GM11168 (cell line): ENCODE results near the gene ARHGAP15.

ENCODE experiments used
- in situ Hi-C: fragments of 300-500 bp; cut with MboI; formaldehyde crosslinking; loops from one replicate; pipeline ENCODE4 v1.12.0; 2022; ENCODE audit warnings: low sequenced_read_pairs; ENCODE audit not compliant: unreplicated experiment

Gene ARHGAP15

GRCh38 chr2:143379955-143380354 lies 250.7 kb downstream of the ARHGAP15 start:
- in situ Hi-C loops, result no loop called here

DNA sequence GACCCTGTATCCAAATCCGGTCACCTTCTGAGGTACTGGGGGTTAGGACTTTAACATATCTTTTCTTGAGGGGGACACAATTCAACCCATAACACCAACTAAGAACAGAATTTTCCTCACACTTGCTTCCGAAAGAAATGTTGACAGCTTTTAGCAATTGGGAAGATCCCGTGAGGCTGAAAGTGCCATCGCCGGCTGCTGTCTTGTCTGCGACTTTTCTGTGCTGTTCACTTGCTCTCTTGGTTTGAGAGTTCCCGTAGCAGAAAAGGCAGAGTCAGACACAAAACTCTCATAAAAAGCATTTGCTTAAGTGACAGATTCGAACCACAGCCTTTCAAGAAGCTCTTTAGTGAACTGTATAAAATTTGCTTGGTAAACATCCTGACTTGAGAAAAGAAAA lies 253.4 kb downstream of the ARHGAP15 start:
- in situ Hi-C loops, result no loop called here

DNA sequence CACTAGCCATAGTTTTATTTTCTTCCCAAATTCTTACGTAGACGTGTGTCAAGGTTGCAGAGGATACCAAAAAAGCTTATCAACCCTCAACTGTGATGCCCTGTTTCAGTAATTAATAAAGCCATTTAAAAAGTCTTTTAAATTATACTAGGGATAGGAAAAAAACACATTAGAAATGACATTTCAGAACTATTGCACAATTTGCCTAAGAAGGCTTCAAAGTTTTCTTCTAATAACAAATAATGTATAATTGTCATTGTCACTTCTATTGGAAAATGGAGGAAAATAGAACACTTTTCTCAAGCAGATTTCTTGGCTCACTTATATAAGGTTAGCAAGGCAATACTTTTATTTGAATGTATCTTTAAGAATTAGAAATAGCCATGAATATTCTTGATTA lies 253.8 kb downstream of the ARHGAP15 start:
- in situ Hi-C loops, result no loop called here

- in situ Hi-C loops, result no loop called here
Measured at GRCh38 chr2:143384111-143384510, 254.9 kb downstream of the ARHGAP15 start.

DNA sequence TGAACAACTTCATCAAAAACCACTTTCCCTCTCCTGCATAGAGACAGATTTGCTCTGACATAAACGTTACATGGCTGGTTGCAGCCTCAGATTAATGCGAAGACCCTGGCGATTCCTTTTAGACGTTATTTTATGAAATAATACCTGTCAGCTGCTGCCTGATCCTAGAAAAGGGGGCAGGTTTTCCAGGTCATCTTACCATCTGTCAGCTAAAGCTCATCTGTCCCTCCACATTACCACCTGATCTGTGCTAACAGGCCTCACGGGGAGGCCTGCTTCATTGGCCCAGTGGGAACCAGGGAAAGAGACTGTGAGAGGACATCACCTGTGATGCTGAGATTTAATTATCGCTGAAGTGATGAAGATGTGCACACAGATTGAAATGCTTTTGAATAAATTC lies 261.0 kb downstream of the ARHGAP15 start:
- in situ Hi-C loops, result no loop called here

GRCh38 chr2:143392358-143392757 lies 263.1 kb downstream of the ARHGAP15 start:
- in situ Hi-C loops, result no loop called here

GRCh38 chr2:143394062-143394461 lies 264.8 kb downstream of the ARHGAP15 start:
- in situ Hi-C loops, result no loop called here

- in situ Hi-C loops, result no loop called here
Measured at GRCh38 chr2:143397884-143398614, 268.8 kb downstream of the ARHGAP15 start.

- in situ Hi-C loops, result no loop called here
Measured at GRCh38 chr2:143398781-143399180, 269.6 kb downstream of the ARHGAP15 start.

DNA sequence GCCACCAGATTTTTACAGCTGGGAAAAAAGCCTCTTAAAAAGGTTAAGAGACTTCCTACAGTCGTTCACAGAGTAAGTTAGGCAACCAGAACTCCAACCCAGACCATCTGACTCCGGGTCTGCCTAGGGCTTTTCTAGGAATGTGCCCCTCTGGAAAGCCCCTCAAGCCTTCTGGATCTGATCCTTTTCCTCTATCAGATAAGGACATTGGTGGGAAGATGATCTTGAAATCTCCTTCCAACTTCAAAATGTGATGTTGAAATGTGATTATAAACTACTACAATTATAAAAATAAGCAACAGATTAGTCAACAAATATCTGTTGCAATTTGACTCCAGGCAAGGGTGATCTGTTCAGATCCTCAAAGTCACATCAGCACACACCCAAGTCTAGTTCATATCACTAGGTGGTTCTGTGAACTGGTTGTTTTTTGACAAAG lies 270.4 kb downstream of the ARHGAP15 start:
- in situ Hi-C loops, result no loop called here

GRCh38 chr2:143401861-143402260 lies 272.6 kb downstream of the ARHGAP15 start:
- in situ Hi-C loops, result no loop called here

DNA sequence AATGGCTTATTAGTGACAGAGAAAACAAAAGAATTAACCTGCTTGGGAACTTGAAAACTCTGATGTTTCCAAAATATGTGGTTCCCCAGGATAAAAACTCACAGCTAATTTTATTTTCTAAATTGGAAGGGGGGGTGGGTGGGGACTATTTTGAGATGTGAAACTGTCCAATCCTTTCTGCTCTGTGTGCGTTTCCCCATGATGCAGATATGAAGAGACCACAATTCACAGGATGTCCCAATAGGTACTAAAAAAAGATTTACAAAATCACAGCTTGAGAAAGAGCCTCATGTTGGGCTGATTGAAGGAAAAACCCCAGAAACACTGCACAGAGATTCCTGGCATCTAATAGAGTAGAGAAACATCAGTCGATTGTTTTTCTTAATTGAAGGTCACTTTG lies 273.2 kb downstream of the ARHGAP15 start:
- in situ Hi-C loops, result no loop called here

GRCh38 chr2:143410082-143410897 lies 281.1 kb downstream of the ARHGAP15 start:
- in situ Hi-C loops, result no loop called here

DNA sequence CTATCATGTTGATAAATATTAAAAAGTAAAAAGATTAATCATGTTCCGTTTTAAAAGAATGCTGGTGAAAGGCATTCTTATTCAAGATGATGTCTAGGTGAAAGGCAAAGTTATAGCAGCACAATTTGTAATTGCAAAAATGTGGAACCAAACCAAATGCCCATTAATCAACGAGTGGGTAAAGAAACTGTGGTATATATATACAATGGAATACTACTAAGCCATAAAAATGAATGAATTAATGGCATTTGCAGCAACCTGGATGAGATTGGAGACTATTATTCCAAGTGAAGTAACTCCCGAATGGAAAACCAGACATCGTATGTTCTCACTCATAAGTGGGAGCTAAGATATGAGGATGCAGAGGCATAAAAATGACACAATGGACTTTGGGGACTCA lies 286.4 kb downstream of the ARHGAP15 start:
- in situ Hi-C loops, result no loop called here

GRCh38 chr2:143417428-143417827 lies 288.2 kb downstream of the ARHGAP15 start:
- in situ Hi-C loops, result no loop called here

GRCh38 chr2:143420313-143420712 lies 291.1 kb downstream of the ARHGAP15 start:
- in situ Hi-C loops, result no loop called here

GRCh38 chr2:143422681-143423080 lies 293.5 kb downstream of the ARHGAP15 start:
- in situ Hi-C loops, result no loop called here

DNA sequence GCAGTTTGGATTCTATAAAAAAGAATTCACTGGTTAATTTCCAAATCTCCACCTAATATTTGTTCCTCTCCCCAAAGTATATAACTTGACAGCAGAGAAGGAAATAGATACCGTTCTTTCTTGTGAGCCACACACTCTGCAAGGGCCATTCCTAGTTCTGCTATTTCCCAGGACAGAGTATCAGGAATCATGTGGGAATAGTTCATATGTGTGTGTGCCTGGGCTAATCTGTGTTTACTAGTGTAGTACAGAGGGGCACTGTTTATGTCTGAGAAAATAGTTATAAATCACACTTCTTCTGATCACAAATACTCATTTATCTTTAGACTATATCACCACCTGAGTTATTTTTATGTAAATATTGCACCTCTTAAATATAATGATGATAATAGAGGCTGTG lies 296.7 kb downstream of the ARHGAP15 start:
- in situ Hi-C loops, result no loop called here

GRCh38 chr2:143426296-143426695 lies 297.1 kb downstream of the ARHGAP15 start:
- in situ Hi-C loops, result no loop called here

GRCh38 chr2:143428700-143429099 lies 299.5 kb downstream of the ARHGAP15 start:
- in situ Hi-C loops, result no loop called here

- in situ Hi-C loops, result no loop called here
Measured at GRCh38 chr2:143429932-143430679, 300.9 kb downstream of the ARHGAP15 start.
